Limb (tissue), 2 donors: ENCODE measurements around the gene AHRR.

Source experiments
- DNase-seq, 2 donors: peaks; one replicate each; pipeline ENCODE4 v3.0.0-alpha.2; 2016; ENCODE audit errors: extremely low spot score in 2 of 2

Gene AHRR

DNA sequence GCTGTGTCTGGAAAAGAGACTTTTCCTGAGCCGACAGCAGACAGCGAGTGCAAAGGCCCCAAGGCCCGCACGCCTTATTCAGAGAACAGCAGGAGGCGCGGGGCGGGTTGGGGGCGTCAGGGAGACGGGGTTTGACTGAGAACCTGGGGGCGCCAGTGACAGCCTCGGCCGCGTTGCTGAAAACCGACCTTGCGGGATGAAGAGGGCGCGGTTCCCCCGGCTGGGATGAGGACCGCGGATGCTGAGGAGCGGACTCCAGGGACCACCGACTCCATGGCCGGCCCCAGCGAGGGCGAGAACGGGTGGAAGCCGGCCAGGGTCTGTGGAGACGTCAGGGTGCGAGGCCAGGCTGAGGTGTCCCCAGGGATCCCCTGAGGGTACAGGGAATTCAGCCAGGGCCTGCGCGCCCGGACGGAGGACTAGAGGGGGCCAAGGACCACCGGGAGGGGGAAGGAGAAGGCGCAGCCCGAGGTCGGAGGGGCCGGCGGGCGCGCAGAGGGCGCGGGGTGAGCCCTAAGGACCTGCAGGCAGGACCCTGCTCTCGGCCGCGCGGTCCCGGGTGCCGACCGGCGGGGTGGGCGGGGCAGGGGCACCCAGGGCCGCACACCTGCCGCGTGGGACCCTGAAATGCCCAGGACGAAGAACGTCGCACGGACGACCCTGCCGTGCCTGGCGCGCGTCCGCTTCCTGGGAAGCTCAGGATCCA lies 837 bp upstream of the AHRR start:
- DNase-seq, result no peak

DNA sequence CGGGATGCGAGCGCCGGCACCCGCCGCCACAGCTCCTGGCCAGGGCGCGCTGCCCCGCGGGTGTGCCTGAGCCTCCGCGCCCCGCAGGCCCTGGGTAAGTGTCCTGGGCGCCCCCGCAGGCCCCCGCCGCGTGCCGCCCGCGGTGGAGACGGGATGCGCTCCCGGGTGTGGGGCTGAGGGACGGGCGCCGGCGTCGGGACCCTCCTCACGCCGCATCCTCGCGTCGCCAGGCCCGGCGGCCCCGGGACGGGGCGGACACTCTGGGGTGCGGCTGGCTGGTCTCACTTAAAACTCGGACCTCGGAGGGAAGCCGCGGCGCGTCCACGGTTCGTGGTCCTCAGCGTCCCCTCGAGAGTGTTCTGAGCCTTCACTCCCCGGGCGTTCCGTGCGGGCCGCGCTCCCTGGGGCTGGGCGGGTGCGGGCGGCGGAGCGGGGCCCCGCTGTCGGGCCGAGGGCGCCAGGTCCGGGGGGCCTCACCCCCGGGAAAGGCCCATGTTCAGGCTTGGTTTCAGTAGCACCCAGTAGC lies 275 bp downstream of the AHRR start:
- DNase-seq, result no peak

DNA sequence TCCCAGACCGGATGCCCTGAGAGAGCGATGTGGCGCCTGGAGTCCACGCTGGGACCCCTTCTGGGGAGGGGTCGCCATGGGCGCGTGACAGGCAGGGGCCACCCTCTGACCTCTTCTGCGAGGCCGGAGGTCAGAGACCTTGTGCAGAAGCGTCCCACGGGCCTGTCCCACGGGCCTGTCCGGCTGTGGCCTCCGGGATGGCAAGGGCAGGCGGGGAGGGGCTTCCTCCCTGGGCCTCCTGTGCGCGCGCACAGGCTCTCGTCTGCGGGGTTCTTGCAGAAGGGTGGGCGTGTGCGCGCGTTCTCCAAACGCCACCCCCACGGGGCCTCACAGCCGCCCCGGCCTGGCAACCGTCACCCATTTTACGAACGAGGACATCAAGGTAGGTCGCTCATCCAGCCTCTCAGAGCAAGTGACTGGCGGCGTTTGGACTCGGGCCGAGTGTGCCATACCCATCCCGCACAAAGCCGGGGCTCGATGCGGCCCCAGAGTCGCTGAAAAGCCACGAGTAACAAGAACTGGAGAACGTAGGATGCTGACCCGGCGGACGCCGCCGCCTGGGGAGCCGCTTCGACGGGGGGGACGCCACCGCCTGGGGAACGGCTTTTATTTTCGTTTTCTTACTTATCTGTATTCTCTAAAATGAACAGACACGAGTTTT lies 897 bp downstream of the AHRR start:
- no peak for DNase-seq

- DNase-seq, result no peak
These were observed 1.7 kb downstream of the AHRR start for GRCh38 chr5:322942-323879.

- DNase-seq, result no peak
These were observed 3.5 kb downstream of the AHRR start for GRCh38 chr5:324736-325612.

GRCh38 chr5:326109-326508 lies 4.6 kb downstream of the AHRR start:
- no peak for DNase-seq

GRCh38 chr5:329121-329735 lies 7.7 kb downstream of the AHRR start:
- DNase-seq, result no peak

- no peak for DNase-seq
These were observed 8.3 kb downstream of the AHRR start for GRCh38 chr5:329768-330167.

GRCh38 chr5:332843-333242 lies 11.3 kb downstream of the AHRR start:
- DNase-seq, result no peak

DNA sequence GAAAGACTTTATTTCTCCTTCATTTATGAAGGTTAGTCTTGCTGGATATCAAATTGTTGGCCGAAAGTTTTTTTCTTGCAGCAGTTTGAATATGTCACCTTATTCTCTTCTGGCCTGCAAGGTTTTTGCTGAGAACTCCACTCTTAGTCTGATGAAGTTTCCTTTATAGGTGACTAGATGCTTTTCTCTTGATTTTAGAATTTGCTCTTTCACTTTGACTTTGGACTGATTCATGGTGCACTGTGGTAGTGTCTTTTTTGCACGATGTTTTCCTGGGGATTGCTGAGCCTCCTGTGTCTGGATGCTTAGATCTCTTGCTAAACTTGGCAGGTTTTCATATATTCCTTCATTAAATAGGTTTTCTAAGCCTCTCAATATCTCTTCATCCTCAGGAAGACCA lies 12.4 kb downstream of the AHRR start:
- DNase-seq, result no peak

DNA sequence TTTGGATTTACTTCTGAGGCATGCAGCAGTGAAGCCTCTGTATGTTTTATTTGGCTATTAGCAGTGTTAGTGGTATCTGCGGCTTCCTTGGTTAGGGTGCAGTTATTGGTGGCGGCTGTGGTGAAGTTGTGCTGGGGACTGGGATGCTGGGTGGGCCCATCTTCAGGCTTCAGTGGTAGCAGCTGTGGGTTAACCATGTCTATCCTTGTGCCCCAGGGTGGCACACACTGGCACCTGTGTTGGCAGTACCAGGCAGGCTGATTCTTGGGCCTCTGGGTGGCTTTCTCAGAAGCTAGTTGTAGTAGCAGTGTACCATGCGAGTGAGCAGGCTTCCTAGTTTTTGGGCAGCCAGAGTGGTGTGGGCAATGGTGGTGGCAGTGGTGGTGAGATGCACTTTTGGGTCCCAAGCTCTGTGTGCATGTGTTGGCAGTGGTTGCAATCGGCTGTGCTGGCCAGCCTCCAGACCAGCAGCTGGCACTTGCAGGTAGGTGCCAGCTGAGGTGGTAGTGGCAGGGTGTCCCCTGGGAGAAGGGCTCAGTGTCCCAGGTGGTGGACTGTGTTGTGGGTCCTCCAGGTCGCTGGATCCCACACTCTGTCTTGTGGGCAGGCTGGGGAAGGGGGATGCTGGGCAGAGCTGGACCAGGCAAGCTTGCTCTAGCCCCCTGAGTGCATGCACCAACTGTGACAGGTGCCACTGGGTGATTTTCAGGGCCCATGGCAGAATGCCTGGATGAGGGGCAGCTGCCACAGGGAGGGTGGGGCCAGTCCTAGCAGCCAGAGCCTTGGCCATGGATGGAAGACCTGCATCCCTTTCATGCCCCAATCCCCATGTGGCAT lies 13.6 kb downstream of the AHRR start:
- no peak for DNase-seq

- no peak for DNase-seq
These were observed 14.2 kb downstream of the AHRR start for GRCh38 chr5:335740-336038.

DNA sequence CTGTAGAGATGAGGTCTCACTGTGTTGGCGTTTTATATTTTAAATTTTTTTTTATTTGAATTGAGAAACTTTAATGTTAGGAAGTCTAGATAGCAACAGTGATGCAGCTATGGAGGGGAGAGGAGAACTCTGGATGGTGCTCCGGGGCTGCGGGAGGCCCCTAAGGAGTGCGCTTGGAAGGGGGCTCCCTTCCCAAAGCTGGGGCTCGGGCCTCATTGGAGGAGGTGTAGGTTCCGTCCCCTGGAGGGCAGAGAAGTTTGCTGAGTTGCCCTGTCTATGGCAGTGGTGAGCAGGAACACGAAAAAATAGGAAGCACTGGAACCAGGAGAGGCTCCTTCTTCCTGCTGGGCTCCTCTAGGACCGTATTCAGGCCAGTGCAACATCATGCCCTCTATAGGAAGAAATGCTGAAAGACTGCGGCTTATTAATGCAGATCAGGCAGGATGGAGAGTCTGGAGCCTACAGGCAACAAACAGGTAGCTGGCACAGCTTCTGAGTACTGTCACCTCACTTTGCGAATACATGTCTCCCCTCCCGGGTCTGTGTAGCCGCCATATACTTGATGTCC lies 16.1 kb downstream of the AHRR start:
- no peak for DNase-seq

- no peak for DNase-seq
These were observed 21.3 kb downstream of the AHRR start for GRCh38 chr5:342501-343460.

GRCh38 chr5:343461-344401 lies 22.2 kb downstream of the AHRR start:
- DNase-seq, result peak; percentile 49 to 78

DNA sequence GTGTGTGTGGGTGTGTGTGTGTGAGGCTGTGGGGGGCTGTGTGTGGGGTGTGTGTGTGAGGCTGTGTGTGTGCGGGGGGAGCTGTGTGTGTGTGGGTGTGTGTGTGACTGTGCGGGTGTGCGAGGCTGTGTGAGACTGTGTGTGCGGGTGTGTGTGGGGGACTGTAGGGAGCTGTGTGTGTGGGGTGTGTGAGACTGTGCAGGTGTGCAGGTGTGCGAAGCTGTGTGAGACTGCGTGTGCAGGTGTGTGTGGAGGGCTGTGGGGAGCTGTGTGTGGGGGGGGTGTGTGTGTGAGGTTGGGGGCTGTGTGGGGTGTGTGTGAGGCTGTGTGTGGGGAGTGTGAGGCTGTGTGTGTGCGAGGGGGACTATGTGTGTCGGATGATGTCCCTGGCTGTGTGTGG lies 23.2 kb downstream of the AHRR start:
- DNase-seq, result no peak
